ENCODE data around the gene MFSD6. TPM values are rescaled to one million over a fixed set of nuclear protein-coding genes. Genes with fewer than 3 reads are reported as not detected.

Gene MFSD6
- total RNA-seq, 1 experiment from 2014 or later, result 20.9 TPM

DNA sequence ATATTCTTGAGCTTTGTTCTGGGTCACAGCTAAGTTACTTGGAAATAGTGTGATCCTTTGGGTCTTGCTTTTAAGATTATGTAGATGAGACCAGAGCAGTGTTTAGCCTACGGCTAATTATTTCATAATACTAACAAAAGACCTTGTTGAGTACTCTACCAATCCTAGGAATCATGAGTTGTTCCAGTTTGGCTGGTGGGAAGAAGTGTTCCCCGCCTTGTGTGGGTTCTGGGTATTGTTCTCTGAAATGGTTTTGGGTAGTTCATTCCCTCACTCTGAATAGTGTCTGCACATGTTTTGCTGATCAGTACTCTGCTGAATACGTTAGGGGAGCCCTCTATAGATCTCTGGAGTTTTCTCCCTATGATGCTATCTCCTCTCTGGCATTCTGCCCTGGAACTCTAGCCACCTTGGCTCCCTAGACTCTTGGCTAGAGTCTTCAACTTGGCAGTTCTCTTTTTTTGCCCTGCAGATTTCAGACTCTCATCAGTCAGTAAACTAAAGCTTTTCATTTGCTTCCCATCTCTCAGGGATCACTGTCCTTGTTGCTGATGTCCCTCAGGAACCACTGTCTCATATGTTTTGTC, 78.0 kb downstream of the MFSD6 start:
- Histone ChIP-seq H3K27me3 (ENCODE audit: low read length) (no peaks in the 10 kb centered on the region), H3K9me2 (replicated peaks; ENCODE audit: low read length) (no peaks in the 10 kb centered on the region), H2AFZ (ENCODE audit: low read length) (no peak overlapping the region), H3K9ac (ENCODE audit: low read length) (no peak overlapping the region), H3K4me2 (ENCODE audit: low read length) (no peak overlapping the region), H3K79me2 (ENCODE audit: low read length) (no peaks in the 10 kb centered on the region), H3K4me1 (ENCODE audit: insufficient read depth, low read length) (no peaks in the 10 kb centered on the region), H4K20me1 (ENCODE audit: low read length) (no peaks in the 10 kb centered on the region), H3K9me3 (ENCODE audit: low read length) (no peaks in the 10 kb centered on the region), H3K27ac (ENCODE audit: low read length) (no peak overlapping the region), H3F3A (ENCODE audit: low read length, unreplicated experiment) (no peaks in the 10 kb centered on the region), H3K36me3 (ENCODE audit: low read depth, low read length) (no peaks in the 10 kb centered on the region), H3K4me3 (ENCODE audit: low read length) (no peak overlapping the region)
- intact Hi-C loops (cut with micrococcal nuclease), result no loop called here
- DNase-seq, result no peak
- no peak for ATAC-seq
- TF ChIP-seq EZH2phosphoT487 (IDR thresholded peaks at IDR 0.05; ENCODE audit: borderline replicate concordance, low read length) (no peak), EZH2 (IDR thresholded peaks at IDR 0.05; ENCODE audit: low read length, unreplicated experiment) (no peak)
- TF ChIP-seq, protein P1, sequence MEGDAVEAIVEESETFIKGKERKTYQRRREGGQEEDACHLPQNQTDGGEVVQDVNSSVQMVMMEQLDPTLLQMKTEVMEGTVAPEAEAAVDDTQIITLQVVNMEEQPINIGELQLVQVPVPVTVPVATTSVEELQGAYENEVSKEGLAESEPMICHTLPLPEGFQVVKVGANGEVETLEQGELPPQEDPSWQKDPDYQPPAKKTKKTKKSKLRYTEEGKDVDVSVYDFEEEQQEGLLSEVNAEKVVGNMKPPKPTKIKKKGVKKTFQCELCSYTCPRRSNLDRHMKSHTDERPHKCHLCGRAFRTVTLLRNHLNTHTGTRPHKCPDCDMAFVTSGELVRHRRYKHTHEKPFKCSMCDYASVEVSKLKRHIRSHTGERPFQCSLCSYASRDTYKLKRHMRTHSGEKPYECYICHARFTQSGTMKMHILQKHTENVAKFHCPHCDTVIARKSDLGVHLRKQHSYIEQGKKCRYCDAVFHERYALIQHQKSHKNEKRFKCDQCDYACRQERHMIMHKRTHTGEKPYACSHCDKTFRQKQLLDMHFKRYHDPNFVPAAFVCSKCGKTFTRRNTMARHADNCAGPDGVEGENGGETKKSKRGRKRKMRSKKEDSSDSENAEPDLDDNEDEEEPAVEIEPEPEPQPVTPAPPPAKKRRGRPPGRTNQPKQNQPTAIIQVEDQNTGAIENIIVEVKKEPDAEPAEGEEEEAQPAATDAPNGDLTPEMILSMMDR (conservative IDR thresholded peaks at IDR 0.05; ENCODE audit: low read depth, low read length), result no peak
- ChIA-PET POLR2A (ENCODE audit: unreplicated experiment) (no interaction called here), CTCF (no interaction called here)
- no TSS peak for BruUV-seq (replicated peaks)

DNA sequence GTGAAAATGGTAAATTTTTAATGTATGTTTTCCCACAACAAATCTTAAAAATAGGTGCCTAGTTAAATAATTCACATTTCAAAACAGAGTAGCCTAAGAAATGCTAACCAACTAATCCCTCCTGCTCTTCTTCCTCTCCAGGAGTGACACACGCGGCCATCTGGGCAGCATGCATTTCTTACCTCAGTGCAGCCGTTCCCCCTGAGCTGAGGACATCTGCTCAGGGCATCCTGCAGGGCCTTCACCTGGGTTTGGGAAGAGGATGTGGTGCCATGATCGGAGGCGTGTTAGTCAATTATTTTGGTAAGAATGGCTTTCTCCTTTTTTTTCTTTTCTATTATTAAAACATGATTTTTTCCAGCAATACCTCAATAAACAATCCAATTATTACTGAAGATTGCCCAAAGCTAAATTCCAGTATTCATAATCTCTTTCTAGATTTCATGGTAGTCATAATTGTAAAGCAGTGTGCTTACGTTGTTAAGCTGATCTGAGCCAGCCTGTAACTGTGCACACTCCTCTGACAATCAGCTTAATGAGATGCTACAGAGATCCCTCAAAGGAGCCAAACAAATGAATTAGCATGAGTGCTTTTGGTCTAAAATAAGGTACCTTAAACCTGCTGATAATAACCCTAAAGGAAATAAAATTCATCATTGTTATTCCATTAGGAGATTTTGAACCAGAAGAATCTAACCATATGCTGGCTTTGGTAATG, 80.5 kb downstream of the MFSD6 start:
- ChIA-PET POLR2A (ENCODE audit: unreplicated experiment) (no interaction called here), CTCF (no interaction called here)
- Histone ChIP-seq H3K9me2 (replicated peaks; ENCODE audit: low read length) (no peaks in the 10 kb centered on the region), H3K36me3 (ENCODE audit: low read depth, low read length) (no peaks in the 10 kb centered on the region), H3K27me3 (ENCODE audit: low read length) (no peaks in the 10 kb centered on the region), H3K9ac (ENCODE audit: low read length) (no peak overlapping the region), H3K79me2 (ENCODE audit: low read length) (no peaks in the 10 kb centered on the region), H3K4me2 (ENCODE audit: low read length) (no peak overlapping the region), H3K9me3 (ENCODE audit: low read length) (no peaks in the 10 kb centered on the region), H3K27ac (ENCODE audit: low read length) (no peak overlapping the region), H3K4me3 (ENCODE audit: low read length) (no peak overlapping the region), H4K20me1 (ENCODE audit: low read length) (no peaks in the 10 kb centered on the region), H3F3A (ENCODE audit: low read length, unreplicated experiment) (no peaks in the 10 kb centered on the region), H3K4me1 (ENCODE audit: insufficient read depth, low read length) (no peaks in the 10 kb centered on the region), H2AFZ (ENCODE audit: low read length) (no peak overlapping the region)
- ATAC-seq (no peak), DNase-seq (no peak)
- no TSS peak for BruUV-seq (replicated peaks)
- intact Hi-C loops (cut with micrococcal nuclease), result no loop called here
- TF ChIP-seq, protein P1 (conservative IDR thresholded peaks at IDR 0.05; ENCODE audit: low read depth, low read length), result no peak
- TF ChIP-seq EZH2phosphoT487 (IDR thresholded peaks at IDR 0.05; ENCODE audit: borderline replicate concordance, low read length), result no peak
- no peak for TF ChIP-seq EZH2 (IDR thresholded peaks at IDR 0.05; ENCODE audit: low read length, unreplicated experiment)

- POLR2A ChIA-PET (ENCODE audit: unreplicated experiment), result no interaction called here
- no peak overlapping the region for H2AFZ ChIP-seq (ENCODE audit: low read length)
- no peak for ATAC-seq
- H3F3A ChIP-seq (ENCODE audit: low read length, unreplicated experiment), result no peaks in the 10 kb centered on the region
- H3K9me2 ChIP-seq (replicated peaks; ENCODE audit: low read length), result no peaks in the 10 kb centered on the region
- DNase-seq, result no peak
- no peaks in the 10 kb centered on the region for H4K20me1 ChIP-seq (ENCODE audit: low read length)
- no peak overlapping the region for H3K9ac ChIP-seq (ENCODE audit: low read length)
- no peaks in the 10 kb centered on the region for H3K36me3 ChIP-seq (ENCODE audit: low read depth, low read length)
- CTCF ChIA-PET, result no interaction called here
- H3K4me2 ChIP-seq (ENCODE audit: low read length), result no peak overlapping the region
- intact Hi-C loops (cut with micrococcal nuclease), result no loop called here
- no peak overlapping the region for H3K4me3 ChIP-seq (ENCODE audit: low read length)
- no TSS peak for BruUV-seq (replicated peaks)
- TF ChIP-seq, protein P1 (conservative IDR thresholded peaks at IDR 0.05; ENCODE audit: low read depth, low read length), result no peak
- H3K79me2 ChIP-seq (ENCODE audit: low read length), result no peaks in the 10 kb centered on the region
- H3K27ac ChIP-seq (ENCODE audit: low read length), result no peak overlapping the region
- H3K27me3 ChIP-seq (ENCODE audit: low read length), result no peaks in the 10 kb centered on the region
- no peaks in the 10 kb centered on the region for H3K4me1 ChIP-seq (ENCODE audit: insufficient read depth, low read length)
- H3K9me3 ChIP-seq (ENCODE audit: low read length), result no peaks in the 10 kb centered on the region
Observed at GRCh38 chr2:190489475-190489874, 81.3 kb downstream of the MFSD6 start.

Data from PC-3 (cell line).